DMS153 treated with DMSO at 0.1 percent for 48 hours (cell line): ENCODE results near the gene CSNK2A3.
A peak's percentile ranks its signal among the peaks of the same experiment; 100 is the strongest.
"Not testable (repeated sequence)": the region's sequence is repeated elsewhere in the genome, so short reads cannot be mapped to it uniquely, and the experiment has no call there.

Source experiments
- DNase-seq: peaks from one replicate; lab custom pipeline; 2025; ENCODE audit not compliant: unreplicated experiment; lab: John Stamatoyannopoulos, UW

CSNK2A3 gene

GRCh38 chr11:11352878-11353277 is at the start of gene CSNK2A3:
CSNK2A3 (minus strand) TSS chr11:11353250; CDS start chr11:11353119, 131 bp downstream.
- DNase-seq: not testable (repeated sequence)

DNA sequence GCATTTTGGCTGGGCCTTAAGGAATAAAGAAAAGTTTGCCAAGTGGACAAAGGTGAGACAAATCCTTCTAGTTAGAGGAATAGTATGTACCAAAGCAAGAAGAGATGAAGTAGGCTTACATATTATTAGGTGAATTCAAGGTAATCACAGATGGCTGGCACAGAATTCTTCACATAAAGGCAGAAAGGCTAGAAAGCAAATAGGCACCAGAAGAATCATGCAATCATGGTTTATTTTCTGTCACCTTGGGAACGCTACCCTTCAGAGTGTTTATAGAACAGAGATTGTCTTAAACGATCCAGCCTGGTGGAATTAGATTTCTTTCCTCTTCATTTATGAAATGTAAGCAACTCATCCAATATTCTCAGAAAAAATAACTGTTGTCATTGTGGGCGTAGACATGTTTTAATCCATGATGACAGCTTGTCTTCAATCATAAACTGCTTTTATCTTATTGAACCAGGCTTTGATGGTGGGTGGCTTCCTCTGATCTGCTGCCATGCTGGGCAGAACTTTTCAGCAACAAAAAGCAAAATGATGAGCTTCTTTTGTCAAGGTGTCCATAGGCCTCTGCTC is 49.0 kb upstream of the CSNK2A3 start:
- no peak for DNase-seq

- no peak for DNase-seq
Observed at GRCh38 chr11:11400635-11401232, 47.7 kb upstream of the CSNK2A3 start.

DNA sequence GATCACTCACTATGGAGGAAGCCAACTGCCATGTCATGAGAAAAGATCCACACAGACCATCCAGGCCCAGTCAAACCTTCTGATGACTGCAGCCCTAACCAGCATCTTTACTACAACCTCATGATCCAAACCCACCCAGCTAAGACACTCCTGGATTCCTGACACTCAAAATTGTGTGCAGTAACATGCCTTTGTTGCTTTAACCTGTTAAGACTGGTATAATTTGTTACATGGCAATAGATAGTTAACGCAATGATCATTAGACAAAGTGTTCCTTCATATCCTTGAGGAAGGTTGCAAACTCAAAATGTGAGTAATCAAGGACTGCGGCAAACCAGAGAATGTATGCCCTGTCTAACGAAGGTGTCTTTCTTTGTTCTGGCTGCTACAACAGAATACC is 47.1 kb upstream of the CSNK2A3 start:
- DNase-seq: no peak

GRCh38 chr11:11397781-11398180 is 44.7 kb upstream of the CSNK2A3 start:
- DNase-seq: no peak

- DNase-seq: no peak
Observed at GRCh38 chr11:11397036-11397415, 44.0 kb upstream of the CSNK2A3 start.

- DNase-seq: no peak
Observed at GRCh38 chr11:11396301-11397035, 43.4 kb upstream of the CSNK2A3 start.

DNA sequence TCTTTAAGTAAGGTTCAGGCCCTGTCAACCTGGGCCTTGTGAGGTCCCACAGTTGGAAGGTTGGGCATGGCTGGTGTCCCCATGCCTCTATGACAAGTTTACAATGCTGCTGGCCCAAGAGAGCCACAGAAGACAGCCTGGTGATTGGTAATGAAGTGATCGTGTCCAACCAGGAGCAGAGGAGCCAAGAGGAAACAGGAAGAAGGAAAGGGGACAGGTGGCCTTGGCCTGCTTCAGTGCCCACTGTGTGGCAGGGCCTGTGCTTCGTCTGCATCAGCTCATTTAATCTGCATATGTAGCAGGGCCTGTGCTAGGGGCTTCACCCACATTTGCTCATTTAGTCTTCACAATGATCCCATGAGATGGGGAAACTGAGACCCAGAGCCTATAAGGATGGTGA is 42.1 kb upstream of the CSNK2A3 start:
- no peak for DNase-seq

DNA sequence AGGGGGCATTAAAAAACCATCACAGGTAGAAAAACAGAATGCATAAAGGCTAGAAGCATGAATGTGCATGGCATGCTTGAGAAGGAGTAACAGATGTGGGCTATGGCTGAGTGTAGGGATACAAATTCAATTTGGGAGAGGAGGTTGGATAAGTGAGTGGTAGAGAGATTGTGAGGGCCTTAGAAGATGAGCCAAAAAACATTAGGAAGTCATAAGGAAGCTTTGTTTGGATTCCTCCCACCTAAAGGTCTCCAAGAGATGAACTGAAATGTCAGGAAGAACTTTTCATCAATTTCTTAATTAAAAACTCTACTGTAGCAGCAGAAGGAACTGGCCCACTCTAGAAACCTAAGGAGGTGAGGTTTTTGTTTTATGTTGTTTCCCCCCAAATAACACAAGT is 41.2 kb upstream of the CSNK2A3 start:
- DNase-seq: no peak

- no peak for DNase-seq
Observed at GRCh38 chr11:11391796-11392463, 38.9 kb upstream of the CSNK2A3 start.

DNA sequence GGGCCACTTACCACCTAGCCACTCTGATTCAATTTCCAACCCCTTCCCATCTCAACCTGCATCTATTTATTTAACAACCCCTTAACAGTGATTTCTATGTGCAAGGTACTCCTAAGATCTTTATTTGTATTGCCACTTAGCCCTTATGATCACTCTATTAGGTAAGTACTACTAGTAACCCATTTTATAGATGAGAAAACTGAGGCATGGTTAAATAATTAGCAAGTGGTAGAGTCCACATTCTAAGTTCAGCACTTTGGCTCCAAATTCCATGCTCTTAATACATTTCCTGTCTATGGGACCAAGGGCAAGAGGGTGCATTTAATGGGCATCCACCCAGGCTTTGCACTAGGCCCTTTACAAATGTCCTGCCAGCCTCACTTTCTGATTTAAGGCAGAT is 38.1 kb upstream of the CSNK2A3 start:
- DNase-seq: no peak

GRCh38 chr11:11390068-11390771 is 37.2 kb upstream of the CSNK2A3 start:
- no peak for DNase-seq

DNA sequence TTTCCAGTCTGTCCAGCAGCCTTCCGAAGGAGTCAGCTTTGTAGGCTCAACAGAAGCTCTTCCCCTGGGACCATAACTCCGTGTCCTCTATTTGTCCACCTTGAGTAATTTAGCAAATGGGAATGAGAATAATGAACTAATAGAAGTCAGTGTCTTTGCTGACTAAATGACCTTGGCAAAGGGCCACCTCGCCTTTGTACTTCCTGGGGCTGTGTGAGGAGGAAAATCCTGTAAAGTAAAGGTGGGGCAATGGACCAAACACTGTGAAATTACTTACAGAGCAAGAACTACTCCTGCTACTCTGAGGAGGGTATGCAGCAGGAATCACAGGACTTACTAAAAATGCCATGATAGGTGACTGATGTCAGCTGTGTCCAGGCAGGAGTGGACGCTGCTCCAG is 36.2 kb upstream of the CSNK2A3 start:
- DNase-seq: no peak

- no peak for DNase-seq
Observed at GRCh38 chr11:11387622-11388305, 34.7 kb upstream of the CSNK2A3 start.

DNA sequence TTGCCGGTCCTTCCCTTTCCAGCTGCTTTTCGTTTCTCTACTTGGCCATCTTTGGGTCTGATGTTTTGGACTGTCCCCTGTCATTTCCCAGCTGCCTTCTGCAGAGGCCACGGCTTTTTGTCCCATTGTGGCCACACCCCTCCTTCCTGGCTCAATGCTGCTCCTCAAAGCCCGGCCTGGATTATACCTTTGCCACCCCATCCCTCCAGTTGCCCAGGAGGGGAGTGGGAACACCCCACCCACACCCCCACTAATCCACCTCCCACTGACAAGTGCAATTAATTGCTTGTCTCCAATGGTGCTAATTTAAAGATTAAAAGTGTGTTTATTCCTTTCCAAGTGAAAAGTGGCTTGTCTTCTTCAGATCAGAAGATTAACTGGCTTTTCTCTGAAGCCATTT is 34.2 kb upstream of the CSNK2A3 start:
- DNase-seq: no peak

GRCh38 chr11:11384829-11385228 is 31.8 kb upstream of the CSNK2A3 start:
- no peak for DNase-seq

- no peak for DNase-seq
Observed at GRCh38 chr11:11383995-11384394, 30.9 kb upstream of the CSNK2A3 start.

- DNase-seq: peak; percentile 24
Observed at GRCh38 chr11:11382858-11383532, 29.9 kb upstream of the CSNK2A3 start.

DNA sequence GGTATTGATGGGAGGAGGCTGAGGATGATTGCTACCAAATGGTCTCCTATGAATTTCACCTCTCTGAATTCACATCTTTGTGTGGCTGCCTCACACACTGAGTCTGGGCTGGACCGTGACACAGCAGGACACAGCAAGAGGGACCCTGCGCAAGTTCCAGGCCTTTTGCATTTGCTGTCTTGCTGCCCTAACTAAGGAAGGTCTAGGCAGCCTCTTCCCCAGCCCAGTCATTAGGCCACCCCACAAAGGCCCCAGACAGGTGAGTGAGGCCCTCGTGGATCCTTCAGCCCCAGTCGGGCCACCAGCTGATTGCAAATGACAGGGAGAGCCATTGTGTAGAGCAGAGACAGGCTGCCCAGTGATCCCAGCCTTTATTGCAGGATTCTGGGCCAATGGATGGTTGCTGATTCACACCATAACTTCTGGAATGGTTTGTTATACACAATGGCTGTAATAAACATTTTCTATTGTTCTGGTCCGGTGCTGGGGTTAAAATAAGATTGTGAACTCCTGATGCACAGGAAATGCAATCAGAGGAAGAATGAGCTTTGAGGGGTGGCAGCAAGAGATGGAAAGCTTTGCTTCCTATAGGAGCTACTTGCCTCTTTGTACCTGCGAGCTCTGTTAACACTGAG is 28.5 kb upstream of the CSNK2A3 start:
- no peak for DNase-seq

DNA sequence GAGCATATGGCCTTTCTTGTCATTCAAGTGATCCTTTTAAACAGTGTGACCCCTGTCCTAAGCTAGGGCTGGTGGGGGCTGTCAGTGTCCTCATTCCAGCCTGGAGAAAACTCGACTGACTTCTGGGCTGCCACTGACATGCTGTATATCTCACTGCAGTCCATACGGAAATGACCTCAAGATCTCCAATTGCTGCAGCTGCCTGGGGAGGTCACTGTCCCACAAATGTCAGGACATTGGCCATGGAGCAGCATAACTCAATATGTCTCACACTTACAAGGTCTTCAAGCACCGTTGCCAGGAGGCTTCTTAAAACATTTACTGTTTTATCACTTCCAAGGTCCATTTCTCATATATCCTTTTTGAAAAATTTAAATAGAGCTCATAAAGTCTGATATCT is 27.8 kb upstream of the CSNK2A3 start:
- no peak for DNase-seq
